ENCODE results near the gene COL12A1. TPM values are rescaled to one million over a fixed set of nuclear protein-coding genes. Genes with fewer than 3 reads are reported as not detected.

Gene COL12A1
- total and polyA plus RNA-seq, 2 experiments from 2014 or later, result 9.2 to 49.0 TPM

DNA sequence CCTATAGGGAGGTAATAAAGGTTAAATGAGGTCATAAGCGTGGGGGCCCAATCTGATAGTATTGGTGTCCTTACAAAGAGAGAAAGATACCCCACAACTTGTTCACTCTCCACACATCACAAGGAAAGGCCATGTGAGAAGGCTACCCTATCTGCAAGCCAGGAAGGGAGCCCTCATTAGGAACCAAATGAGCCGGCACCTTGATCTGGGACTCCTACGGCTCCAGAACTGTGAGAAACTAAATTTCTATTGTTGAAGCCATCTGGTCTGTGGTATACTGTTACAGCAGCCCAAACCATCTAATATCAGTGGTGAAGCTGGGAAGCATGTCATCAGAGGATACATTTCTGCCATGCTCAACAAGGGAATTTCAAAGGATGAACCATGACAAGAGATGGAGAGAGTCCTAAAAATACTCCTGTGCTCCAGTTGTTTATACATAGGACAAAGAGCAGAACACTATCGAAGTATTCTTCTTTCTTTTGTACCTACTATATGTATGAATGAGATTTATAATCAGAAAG is 27.3 kb upstream of the COL12A1 start:
- Histone ChIP-seq H3K27me3 (no peaks in the 10 kb centered on the region), H3K27ac (no peak overlapping the region), H3K9me2 (replicated peaks; ENCODE audit: insufficient read depth) (no peaks in the 10 kb centered on the region), H4K20me1 (ENCODE audit: insufficient read depth, poor library complexity, severe bottlenecking) (no peaks in the 10 kb centered on the region), H3K36me3 (replicated peaks; ENCODE audit: insufficient read depth, low read depth) (no peaks in the 10 kb centered on the region), H3K9me3 (ENCODE audit: low read depth) (no peaks in the 10 kb centered on the region), H2AFZ (no peak overlapping the region), H3K4me2 (no peak overlapping the region), H3K4me1 (ENCODE audit: insufficient read depth) (no peaks in the 10 kb centered on the region), H3K79me2 (no peaks in the 10 kb centered on the region), H3K4me3 (no peak overlapping the region)
- 93% methylated on average over 4 of the region's 4 CpGs for WGBS (ENCODE audit: low lambda C conversion rate, missing lambda C conversion rate)
- TF ChIP-seq EZH2 (IDR thresholded peaks at IDR 0.05; ENCODE audit: borderline replicate concordance) (no peak), EZH2phosphoT487 (IDR thresholded peaks at IDR 0.05; ENCODE audit: low read depth, severe bottlenecking, unreplicated experiment) (no peak)
- TF ChIP-seq, protein P1, sequence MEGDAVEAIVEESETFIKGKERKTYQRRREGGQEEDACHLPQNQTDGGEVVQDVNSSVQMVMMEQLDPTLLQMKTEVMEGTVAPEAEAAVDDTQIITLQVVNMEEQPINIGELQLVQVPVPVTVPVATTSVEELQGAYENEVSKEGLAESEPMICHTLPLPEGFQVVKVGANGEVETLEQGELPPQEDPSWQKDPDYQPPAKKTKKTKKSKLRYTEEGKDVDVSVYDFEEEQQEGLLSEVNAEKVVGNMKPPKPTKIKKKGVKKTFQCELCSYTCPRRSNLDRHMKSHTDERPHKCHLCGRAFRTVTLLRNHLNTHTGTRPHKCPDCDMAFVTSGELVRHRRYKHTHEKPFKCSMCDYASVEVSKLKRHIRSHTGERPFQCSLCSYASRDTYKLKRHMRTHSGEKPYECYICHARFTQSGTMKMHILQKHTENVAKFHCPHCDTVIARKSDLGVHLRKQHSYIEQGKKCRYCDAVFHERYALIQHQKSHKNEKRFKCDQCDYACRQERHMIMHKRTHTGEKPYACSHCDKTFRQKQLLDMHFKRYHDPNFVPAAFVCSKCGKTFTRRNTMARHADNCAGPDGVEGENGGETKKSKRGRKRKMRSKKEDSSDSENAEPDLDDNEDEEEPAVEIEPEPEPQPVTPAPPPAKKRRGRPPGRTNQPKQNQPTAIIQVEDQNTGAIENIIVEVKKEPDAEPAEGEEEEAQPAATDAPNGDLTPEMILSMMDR (IDR thresholded peaks at IDR 0.05; ENCODE audit: poor library complexity), result no peak
- no peak for DNase-seq (ENCODE audit: low spot score)

DNA sequence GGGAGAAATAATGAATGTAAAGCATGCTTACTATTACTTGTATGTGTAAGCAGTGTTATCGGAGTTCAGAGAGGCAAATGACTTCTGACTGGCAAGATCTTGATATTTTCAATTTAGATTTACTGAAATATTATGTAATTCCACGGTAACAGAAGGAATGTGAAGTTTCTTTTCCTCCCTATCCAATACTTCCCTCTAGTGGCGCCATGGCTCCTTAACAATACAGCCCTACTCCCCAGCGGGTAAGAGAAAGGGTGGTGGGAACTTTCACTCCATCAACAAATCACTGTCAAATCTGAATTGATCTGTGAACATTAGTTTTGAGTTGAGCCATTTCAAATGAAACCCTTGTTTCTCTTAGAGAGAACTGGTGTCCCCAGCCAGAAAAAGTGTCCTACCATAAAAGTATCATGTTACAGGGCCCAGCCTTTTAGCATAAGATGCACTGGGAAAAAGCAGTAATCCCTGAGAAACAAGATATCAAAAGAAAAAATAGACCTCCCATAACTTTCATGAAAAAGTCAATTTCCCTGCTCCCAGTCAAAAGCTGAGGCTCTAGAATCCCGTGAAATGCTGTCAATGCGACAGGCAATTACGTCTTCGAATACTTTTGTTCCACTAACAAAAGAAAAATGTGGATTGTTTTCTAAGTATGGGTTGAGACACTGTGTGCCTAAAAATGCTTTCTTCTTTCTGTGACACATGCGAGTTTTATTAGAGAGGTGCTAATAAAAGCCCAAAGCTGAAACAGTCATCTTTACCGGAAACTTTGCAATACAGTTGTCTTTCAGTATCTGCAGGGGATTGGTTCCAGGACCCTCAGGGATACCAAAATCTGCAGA is 24.9 kb upstream of the COL12A1 start:
- Histone ChIP-seq H3K79me2 (no peaks in the 10 kb centered on the region), H3K4me3 (no peak overlapping the region), H4K20me1 (ENCODE audit: insufficient read depth, poor library complexity, severe bottlenecking) (no peaks in the 10 kb centered on the region), H3K9me2 (replicated peaks; ENCODE audit: insufficient read depth) (no peaks in the 10 kb centered on the region), H3K9me3 (ENCODE audit: low read depth) (no peaks in the 10 kb centered on the region), H3K27ac (no peak overlapping the region), H3K36me3 (replicated peaks; ENCODE audit: insufficient read depth, low read depth) (no peaks in the 10 kb centered on the region), H3K27me3 (no peaks in the 10 kb centered on the region), H2AFZ (no peak overlapping the region), H3K4me1 (ENCODE audit: insufficient read depth) (no peaks in the 10 kb centered on the region), H3K4me2 (peak overlapping the region; percentile 42)
- TF ChIP-seq, protein P1 (IDR thresholded peaks at IDR 0.05; ENCODE audit: poor library complexity), result peak; percentile 77
- TF ChIP-seq EZH2 (IDR thresholded peaks at IDR 0.05; ENCODE audit: borderline replicate concordance), result no peak
- WGBS (ENCODE audit: low lambda C conversion rate, missing lambda C conversion rate), result 44% methylated on average over 10 of the region's 10 CpGs
- DNase-seq (ENCODE audit: low spot score), result peak; percentile 77

DNA sequence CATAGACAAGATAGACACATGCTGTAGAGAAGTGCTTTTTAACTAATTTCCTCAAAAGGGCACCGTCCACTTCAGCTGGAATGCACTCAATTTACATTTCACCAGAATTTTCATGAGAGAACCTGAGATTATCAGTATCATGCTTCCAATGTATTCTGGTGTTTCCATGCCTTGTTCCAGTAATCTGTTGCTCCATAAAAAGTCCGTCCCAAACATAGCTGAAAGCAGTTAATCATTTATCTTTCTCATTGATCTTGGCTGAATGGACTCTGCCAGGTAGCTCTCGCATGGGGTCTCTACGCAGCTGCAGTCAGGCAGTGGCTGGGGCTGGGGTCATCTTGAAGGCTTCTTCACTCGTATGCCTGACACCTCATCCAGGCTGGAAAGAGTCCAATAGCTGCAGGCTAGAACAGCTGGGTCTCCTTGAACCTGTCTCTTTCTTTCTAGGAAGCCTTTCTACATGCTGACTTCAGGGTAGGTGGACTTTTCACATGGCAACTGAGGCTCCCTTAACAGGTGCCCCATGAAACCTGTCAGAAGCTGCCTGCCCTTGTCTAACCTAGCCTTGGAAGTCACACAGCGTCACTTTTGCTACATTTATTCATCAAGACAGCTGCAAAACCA is 18.6 kb upstream of the COL12A1 start:
- no peaks in the 10 kb centered on the region for H3K79me2 ChIP-seq
- H3K27ac ChIP-seq, result no peak overlapping the region
- H3K27me3 ChIP-seq, result no peaks in the 10 kb centered on the region
- peak overlapping the region; percentile 18 for H2AFZ ChIP-seq
- H3K36me3 ChIP-seq (replicated peaks; ENCODE audit: insufficient read depth, low read depth), result no peaks in the 10 kb centered on the region
- H3K4me1 ChIP-seq (ENCODE audit: insufficient read depth), result peaks cover 4% of the 10 kb centered on the region
- 50% methylated on average over 6 of the region's 6 CpGs for WGBS (ENCODE audit: low lambda C conversion rate, missing lambda C conversion rate)
- TF ChIP-seq EZH2 (IDR thresholded peaks at IDR 0.05; ENCODE audit: borderline replicate concordance) (no peak), EZH2phosphoT487 (IDR thresholded peaks at IDR 0.05; ENCODE audit: low read depth, severe bottlenecking, unreplicated experiment) (no peak)
- TF ChIP-seq, protein P1 (IDR thresholded peaks at IDR 0.05; ENCODE audit: poor library complexity), result no peak
- no peak for DNase-seq (ENCODE audit: low spot score)
- H3K9me2 ChIP-seq (replicated peaks; ENCODE audit: insufficient read depth), result no peaks in the 10 kb centered on the region
- H4K20me1 ChIP-seq (ENCODE audit: insufficient read depth, poor library complexity, severe bottlenecking), result no peaks in the 10 kb centered on the region
- H3K9me3 ChIP-seq (ENCODE audit: low read depth), result no peaks in the 10 kb centered on the region
- no peak overlapping the region for H3K4me3 ChIP-seq
- H3K4me2 ChIP-seq, result peak overlapping the region; percentile 56
